CD4-positive, alpha-beta T cell treated with Interleukin-17A for 1 hour (primary cell): ENCODE results near the gene TNNC1.
A peak's percentile ranks its signal among the peaks of the same experiment; 100 is the strongest.

Experiments used
- DNase-seq: peaks from one replicate; pipeline ENCODE4 v3.0.0-alpha.2; 2020

The TNNC1 gene

GRCh38 chr3:52456800-52457183 is 3.0 kb upstream of the TNNC1 start:
- no peak for DNase-seq

- no peak for DNase-seq
These were observed 2.4 kb upstream of the TNNC1 start for GRCh38 chr3:52456169-52456799.

GRCh38 chr3:52455283-52456168 is 1.7 kb upstream of the TNNC1 start, which contains the start of gene NISCH:
TSS of gene NISCH (plus strand) at chr3:52455604. CDS start at chr3:52455642, 38 bp downstream.
- DNase-seq, result peak; percentile 96

- DNase-seq, result no peak
These were observed 1.1 kb upstream of the TNNC1 start for GRCh38 chr3:52454938-52455282.

- DNase-seq, result peak; percentile 16
These were observed 553 bp upstream of the TNNC1 start for GRCh38 chr3:52454250-52454937.

- DNase-seq, result no peak
These were observed 1.1 kb downstream of the TNNC1 start for GRCh38 chr3:52452570-52453221.

GRCh38 chr3:52452126-52452525 is 1.7 kb downstream of the TNNC1 start:
- DNase-seq, result no peak

- no peak for DNase-seq
These were observed 2.4 kb downstream of the TNNC1 start for GRCh38 chr3:52451237-52452083.

GRCh38 chr3:52450489-52451236 is 3.2 kb downstream of the TNNC1 start:
- DNase-seq, result no peak

GRCh38 chr3:52447512-52448355 is 6.1 kb downstream of the TNNC1 start:
- DNase-seq, result no peak

- DNase-seq, result peak; percentile 82
These were observed 7.0 kb downstream of the TNNC1 start for GRCh38 chr3:52446631-52447511.

GRCh38 chr3:52446042-52446441 is 7.8 kb downstream of the TNNC1 start:
- DNase-seq, result no peak

GRCh38 chr3:52444860-52445793 is 8.7 kb downstream of the TNNC1 start, which contains the start of gene SEMA3G:
TSS of gene SEMA3G (minus strand) at chr3:52445103. CDS start at chr3:52445027, 76 bp downstream.
- peak; percentile 81 for DNase-seq

- DNase-seq, result no peak
These were observed 9.8 kb downstream of the TNNC1 start for GRCh38 chr3:52443791-52444687.

- no peak for DNase-seq
These were observed 10.6 kb downstream of the TNNC1 start for GRCh38 chr3:52443268-52443610.

GRCh38 chr3:52442409-52443267 is 11.2 kb downstream of the TNNC1 start:
- no peak for DNase-seq
